Endothelial cell (in vitro differentiated cells): ENCODE measurements around the gene THOC6. TPM values are rescaled to one million over a fixed set of nuclear protein-coding genes. Genes with fewer than 3 reads are reported as not detected.

Source experiments
- DNase-seq: peaks from one replicate; pipeline ENCODE4 v3.0.0; 2021; ENCODE audit warnings: low spot score
- H3K27ac Mint-ChIP-seq: one replicate; pipeline ENCODE4 v1.8.0; 2021; ENCODE audit warnings: mixed read lengths, inconsistent platforms; ENCODE audit not compliant: unreplicated experiment
- H3K27me3 Mint-ChIP-seq: one replicate; pipeline ENCODE4 v1.8.0; 2021; ENCODE audit warnings: mild to moderate bottlenecking, moderate library complexity, mixed read lengths, inconsistent platforms; ENCODE audit not compliant: unreplicated experiment
- H3K36me3 Mint-ChIP-seq: one replicate; pipeline ENCODE4 v1.8.0; 2021; ENCODE audit warnings: mild to moderate bottlenecking, low read depth, mixed read lengths, inconsistent platforms; ENCODE audit not compliant: unreplicated experiment
- H3K4me1 Mint-ChIP-seq: one replicate; pipeline ENCODE4 v1.8.0; 2021; ENCODE audit warnings: mild to moderate bottlenecking, mixed read lengths, inconsistent platforms; ENCODE audit not compliant: unreplicated experiment
- H3K4me3 Mint-ChIP-seq: one replicate; pipeline ENCODE4 v1.8.0; 2021; ENCODE audit warnings: mild to moderate bottlenecking, mixed read lengths, inconsistent platforms; ENCODE audit not compliant: unreplicated experiment
- H3K9me3 Mint-ChIP-seq: one replicate; pipeline ENCODE4 v1.8.0; 2021; ENCODE audit warnings: mixed read lengths, inconsistent platforms; ENCODE audit not compliant: unreplicated experiment
- total RNA-seq: library from RNA; stranded (reverse); fragmentation: NEBNext Ultra II Directional; extraction: Animal tissue kit (Norgen Biotek cat#: 25700); gene quantifications from one replicate; pipeline ENCODE4 v1.2.1, GENCODE V29; 2021; ENCODE audit not compliant: unreplicated experiment
- TF ChIP-seq, protein P1 (sequence below): fragments of 200-600 bp; sonication (generic); IDR thresholded peaks from one replicate; pipeline ENCODE4 v1.5.0; 2021; ENCODE audit warnings: antibody characterized with exemption; ENCODE audit not compliant: unreplicated experiment

Gene THOC6
- total RNA-seq, 1 donor from 2014 or later, result 22.9 TPM

DNA sequence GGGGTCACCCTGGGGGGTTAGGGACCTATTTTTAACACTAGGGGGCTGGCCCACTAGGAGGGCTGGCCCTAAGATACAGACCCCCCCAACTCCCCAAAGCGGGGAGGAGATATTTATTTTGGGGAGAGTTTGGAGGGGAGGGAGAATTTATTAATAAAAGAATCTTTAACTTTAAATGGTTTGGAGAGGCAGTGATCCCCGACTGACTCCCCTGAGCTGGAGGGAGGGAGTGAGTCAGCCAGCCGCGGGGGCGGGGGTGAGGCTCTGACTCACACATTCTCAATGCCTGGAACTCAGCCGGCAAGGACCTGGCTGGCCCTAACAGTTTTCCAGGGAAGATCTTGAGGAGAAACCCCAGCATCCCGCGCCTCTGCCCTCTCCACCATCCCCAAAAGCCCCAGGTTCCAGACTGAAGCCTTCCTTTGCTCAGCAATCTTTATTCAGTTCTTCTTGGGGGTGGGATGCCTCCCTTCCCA, 1.6 kb upstream of the THOC6 start:
- Mint-ChIP-seq H3K4me1 (peaks cover 24% of the 10 kb centered on the region), H3K36me3 (peaks cover 6% of the 10 kb centered on the region), H3K27me3 (peaks cover 23% of the 10 kb centered on the region), H3K9me3 (no peaks in the 10 kb centered on the region), H3K27ac (no peak overlapping the region), H3K4me3 (peak overlapping the region; percentile 42)
- TF ChIP-seq, protein P1, sequence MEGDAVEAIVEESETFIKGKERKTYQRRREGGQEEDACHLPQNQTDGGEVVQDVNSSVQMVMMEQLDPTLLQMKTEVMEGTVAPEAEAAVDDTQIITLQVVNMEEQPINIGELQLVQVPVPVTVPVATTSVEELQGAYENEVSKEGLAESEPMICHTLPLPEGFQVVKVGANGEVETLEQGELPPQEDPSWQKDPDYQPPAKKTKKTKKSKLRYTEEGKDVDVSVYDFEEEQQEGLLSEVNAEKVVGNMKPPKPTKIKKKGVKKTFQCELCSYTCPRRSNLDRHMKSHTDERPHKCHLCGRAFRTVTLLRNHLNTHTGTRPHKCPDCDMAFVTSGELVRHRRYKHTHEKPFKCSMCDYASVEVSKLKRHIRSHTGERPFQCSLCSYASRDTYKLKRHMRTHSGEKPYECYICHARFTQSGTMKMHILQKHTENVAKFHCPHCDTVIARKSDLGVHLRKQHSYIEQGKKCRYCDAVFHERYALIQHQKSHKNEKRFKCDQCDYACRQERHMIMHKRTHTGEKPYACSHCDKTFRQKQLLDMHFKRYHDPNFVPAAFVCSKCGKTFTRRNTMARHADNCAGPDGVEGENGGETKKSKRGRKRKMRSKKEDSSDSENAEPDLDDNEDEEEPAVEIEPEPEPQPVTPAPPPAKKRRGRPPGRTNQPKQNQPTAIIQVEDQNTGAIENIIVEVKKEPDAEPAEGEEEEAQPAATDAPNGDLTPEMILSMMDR, result no peak
- peak; percentile 61 for DNase-seq

DNA sequence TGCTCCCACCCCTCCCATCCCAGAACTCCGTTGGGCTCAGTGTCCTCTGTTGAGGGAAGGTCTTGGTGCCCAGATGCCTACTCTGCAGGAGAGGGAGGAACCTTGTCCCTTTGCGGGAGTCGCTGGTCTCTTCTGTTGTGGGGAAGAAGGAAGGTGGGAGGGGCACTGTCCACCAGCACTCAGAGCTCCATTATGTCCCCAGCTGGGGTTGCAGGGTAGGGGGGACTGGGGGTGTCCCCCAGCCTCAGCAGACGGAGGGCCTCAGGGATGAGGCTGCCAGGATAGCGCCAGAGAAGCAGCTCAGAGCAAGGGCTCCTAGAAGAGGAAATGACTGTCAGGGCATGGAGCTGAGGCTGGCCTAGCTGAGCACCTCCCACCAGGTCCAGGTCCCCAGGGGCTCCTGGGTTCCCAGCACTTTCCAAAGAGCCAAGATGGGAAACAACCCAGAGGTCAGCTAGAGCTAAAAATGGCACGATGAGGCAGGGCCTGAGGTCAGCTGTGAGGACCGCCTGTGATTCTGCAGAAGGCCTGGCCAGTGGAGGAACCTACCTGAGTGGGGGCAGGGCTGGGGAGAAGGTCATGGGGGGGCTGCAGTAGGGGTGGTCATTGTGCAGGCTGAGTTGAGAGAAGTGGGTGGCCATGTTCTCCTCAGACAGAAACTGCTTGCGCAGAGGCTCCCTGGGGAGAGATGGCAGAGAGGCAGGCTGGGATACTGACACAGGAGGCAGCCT, 986 bp upstream of the THOC6 start:
- no peak overlapping the region for H3K27ac Mint-ChIP-seq
- H3K27me3 Mint-ChIP-seq, result peaks cover 23% of the 10 kb centered on the region
- no peaks in the 10 kb centered on the region for H3K9me3 Mint-ChIP-seq
- TF ChIP-seq, protein P1, result no peak
- no peak for DNase-seq
- peaks cover 6% of the 10 kb centered on the region for H3K36me3 Mint-ChIP-seq
- peak overlapping the region; percentile 84 for H3K4me3 Mint-ChIP-seq
- peaks cover 24% of the 10 kb centered on the region for H3K4me1 Mint-ChIP-seq

DNA sequence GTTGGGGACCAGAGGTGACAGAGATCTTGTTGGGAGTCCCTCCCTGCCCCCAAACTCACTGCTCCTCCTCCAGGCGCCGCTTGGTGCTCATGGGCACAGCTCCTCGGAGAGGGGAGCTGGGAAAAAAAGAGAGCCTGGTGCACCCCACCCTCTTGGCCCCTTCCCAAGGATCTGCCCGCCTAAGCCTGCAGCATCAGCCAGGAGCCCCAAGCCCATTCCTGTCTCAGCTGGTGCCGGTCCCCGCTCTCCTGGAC, 493 bp upstream of the THOC6 start:
- peak overlapping the region; percentile 91 for H3K4me3 Mint-ChIP-seq
- TF ChIP-seq, protein P1, result no peak
- peaks cover 6% of the 10 kb centered on the region for H3K36me3 Mint-ChIP-seq
- no peak overlapping the region for H3K27ac Mint-ChIP-seq
- H3K27me3 Mint-ChIP-seq, result peaks cover 23% of the 10 kb centered on the region
- no peak for DNase-seq
- H3K9me3 Mint-ChIP-seq, result no peaks in the 10 kb centered on the region
- H3K4me1 Mint-ChIP-seq, result peaks cover 24% of the 10 kb centered on the region

DNA sequence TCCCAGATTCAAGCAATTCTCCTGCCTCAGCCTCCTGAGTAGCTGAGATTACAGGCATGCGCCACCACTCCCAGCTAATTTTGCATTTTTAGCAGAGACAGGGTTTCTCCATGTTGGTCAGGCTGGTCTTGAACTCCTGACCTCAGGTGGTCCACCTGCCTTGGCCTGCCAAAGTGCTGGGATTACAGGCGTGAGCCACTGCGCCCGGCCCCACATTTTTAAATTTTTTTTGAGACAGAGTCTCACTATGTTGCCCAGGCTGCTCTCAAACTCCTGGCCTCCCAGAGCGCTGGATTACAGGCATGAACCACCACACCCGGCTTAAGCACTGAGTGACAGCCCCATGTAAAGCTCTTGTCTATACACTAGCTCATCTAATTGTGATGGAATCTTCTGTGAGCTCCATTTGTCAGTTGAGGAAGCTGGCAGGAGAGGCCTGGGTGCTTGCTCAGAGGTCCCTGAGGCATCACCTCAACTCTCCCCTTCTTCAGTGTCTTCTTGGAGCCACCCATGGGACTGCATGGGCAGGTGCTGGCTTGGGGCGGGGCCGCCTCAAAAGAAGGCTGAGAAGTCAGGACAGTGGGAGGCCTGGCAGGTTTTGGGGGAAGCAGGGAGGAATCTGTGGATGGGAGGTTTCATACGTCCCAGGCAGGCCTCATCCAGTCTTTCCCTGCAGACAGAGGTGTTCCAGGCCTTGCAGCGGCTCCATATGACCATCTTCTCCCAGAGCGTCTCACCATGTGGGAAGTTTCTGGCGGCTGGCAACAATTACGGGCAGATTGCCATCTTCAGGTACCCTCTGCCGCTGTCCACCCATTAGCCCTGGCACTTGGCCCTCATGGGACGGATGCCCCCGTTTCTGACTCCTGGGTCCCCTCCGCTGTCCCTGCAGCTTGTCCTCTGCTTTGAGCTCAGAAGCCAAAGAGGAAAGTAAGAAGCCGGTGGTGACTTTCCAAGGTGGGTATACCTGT, 1.5 kb downstream of the THOC6 start:
- H3K4me3 Mint-ChIP-seq, result peak overlapping the region; percentile 15
- peaks cover 22% of the 10 kb centered on the region for H3K27me3 Mint-ChIP-seq
- peaks cover 6% of the 10 kb centered on the region for H3K36me3 Mint-ChIP-seq
- H3K4me1 Mint-ChIP-seq, result peaks cover 22% of the 10 kb centered on the region
- DNase-seq, result no peak
- TF ChIP-seq, protein P1, result no peak
- H3K27ac Mint-ChIP-seq, result no peak overlapping the region
- H3K9me3 Mint-ChIP-seq, result no peaks in the 10 kb centered on the region

DNA sequence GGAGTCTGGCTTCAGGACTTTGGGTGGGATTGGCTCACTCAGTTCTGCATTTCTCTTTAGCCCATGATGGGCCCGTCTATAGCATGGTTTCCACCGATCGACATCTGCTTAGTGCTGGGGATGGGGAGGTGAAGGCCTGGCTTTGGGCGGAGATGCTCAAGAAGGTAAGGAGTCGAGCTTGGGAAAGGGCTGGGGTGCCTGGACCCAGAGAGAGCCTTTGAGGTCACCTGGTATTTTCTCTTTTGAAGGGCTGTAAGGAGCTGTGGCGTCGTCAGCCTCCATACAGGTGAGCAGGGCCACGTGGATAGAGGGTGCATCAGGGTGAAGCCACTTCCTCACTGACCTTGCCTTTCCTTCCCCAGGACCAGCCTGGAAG, 2.2 kb downstream of the THOC6 start:
- peaks cover 6% of the 10 kb centered on the region for H3K36me3 Mint-ChIP-seq
- TF ChIP-seq, protein P1, result no peak
- DNase-seq, result no peak
- no peaks in the 10 kb centered on the region for H3K9me3 Mint-ChIP-seq
- peaks cover 23% of the 10 kb centered on the region for H3K27me3 Mint-ChIP-seq
- H3K4me1 Mint-ChIP-seq, result peaks cover 22% of the 10 kb centered on the region
- H3K4me3 Mint-ChIP-seq, result no peak overlapping the region
- no peak overlapping the region for H3K27ac Mint-ChIP-seq
